GM12865 (cell line): ENCODE data around the gene HTRA3.

Source experiments
- DNase-seq: peaks from one replicate; pipeline ENCODE4 v3.0.0; 2010; ENCODE audit warnings: low read depth
- H3K4me3 ChIP-seq: 2 replicates; pipeline ENCODE4 v1.5.1; 2011; ENCODE audit warnings: mild to moderate bottlenecking, low read depth, low read length, control low read depth
- TF ChIP-seq, protein P1 (sequence below): IDR thresholded peaks from 2 replicates; pipeline ENCODE4 v1.5.1; 2011; ENCODE audit warnings: low read length, control low read depth, low read depth, inconsistent platforms; ENCODE audit not compliant: insufficient read depth; ENCODE audit errors: missing control alignments

The HTRA3 gene

GRCh38 chr4:8265171-8265929 is 4.2 kb upstream of the HTRA3 start:
- H3K4me3 ChIP-seq: no peak overlapping the region
- DNase-seq: no peak
- TF ChIP-seq, protein P1, sequence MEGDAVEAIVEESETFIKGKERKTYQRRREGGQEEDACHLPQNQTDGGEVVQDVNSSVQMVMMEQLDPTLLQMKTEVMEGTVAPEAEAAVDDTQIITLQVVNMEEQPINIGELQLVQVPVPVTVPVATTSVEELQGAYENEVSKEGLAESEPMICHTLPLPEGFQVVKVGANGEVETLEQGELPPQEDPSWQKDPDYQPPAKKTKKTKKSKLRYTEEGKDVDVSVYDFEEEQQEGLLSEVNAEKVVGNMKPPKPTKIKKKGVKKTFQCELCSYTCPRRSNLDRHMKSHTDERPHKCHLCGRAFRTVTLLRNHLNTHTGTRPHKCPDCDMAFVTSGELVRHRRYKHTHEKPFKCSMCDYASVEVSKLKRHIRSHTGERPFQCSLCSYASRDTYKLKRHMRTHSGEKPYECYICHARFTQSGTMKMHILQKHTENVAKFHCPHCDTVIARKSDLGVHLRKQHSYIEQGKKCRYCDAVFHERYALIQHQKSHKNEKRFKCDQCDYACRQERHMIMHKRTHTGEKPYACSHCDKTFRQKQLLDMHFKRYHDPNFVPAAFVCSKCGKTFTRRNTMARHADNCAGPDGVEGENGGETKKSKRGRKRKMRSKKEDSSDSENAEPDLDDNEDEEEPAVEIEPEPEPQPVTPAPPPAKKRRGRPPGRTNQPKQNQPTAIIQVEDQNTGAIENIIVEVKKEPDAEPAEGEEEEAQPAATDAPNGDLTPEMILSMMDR: no peak

- DNase-seq: no peak
- TF ChIP-seq, protein P1: no peak
- H3K4me3 ChIP-seq: no peak overlapping the region
Measured at GRCh38 chr4:8266088-8266487, 3.5 kb upstream of the HTRA3 start.

- H3K4me3 ChIP-seq: no peak overlapping the region
- TF ChIP-seq, protein P1: no peak
- no peak for DNase-seq
Measured at GRCh38 chr4:8266508-8266907, 3.0 kb upstream of the HTRA3 start.

DNA sequence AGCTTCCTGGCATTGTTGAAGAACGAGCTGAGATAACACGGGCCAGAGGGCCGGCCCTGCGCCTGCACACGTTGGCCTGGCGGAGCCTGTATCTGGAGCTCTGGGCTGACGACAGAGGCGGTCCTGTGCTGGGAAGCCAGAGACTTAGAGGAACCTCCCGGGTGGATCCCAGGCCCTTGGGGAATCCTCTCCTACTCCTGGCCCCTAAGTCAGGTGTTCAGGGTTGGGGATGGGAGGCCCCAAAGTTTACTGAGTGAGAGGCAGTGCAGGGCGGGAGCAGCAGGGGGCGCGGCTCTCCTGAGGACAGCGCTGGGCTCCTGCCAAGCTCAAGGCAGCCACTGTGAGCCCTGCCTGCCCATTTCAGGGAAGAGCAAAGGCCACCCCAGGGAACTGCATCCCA is 2.5 kb upstream of the HTRA3 start:
- TF ChIP-seq, protein P1: peak; percentile 55
- peak; percentile 41 for DNase-seq

GRCh38 chr4:8268211-8268610 is 1.3 kb upstream of the HTRA3 start:
- TF ChIP-seq, protein P1: no peak
- H3K4me3 ChIP-seq: no peak overlapping the region
- no peak for DNase-seq

More for the DNA sequence above, 2.5 kb upstream of the HTRA3 start:
- H3K4me3 ChIP-seq: no peak overlapping the region

GRCh38 chr4:8268901-8269534 is 536 bp upstream of the HTRA3 start:
- no peak for DNase-seq
- TF ChIP-seq, protein P1: no peak
- no peak overlapping the region for H3K4me3 ChIP-seq
